Measurements from ENCODE around the gene DENND1B. TPM values are rescaled to one million over a fixed set of nuclear protein-coding genes. Genes with fewer than 3 reads are reported as not detected.
A peak's percentile ranks its signal among the peaks of the same experiment; 100 is the strongest.

DENND1B gene
- total and polyA plus RNA-seq, 2 of the 13 experiments (the other 11 are each of a cell fraction or from before 2014, with no cell fraction given): 2.6 to 5.7 TPM

DNA sequence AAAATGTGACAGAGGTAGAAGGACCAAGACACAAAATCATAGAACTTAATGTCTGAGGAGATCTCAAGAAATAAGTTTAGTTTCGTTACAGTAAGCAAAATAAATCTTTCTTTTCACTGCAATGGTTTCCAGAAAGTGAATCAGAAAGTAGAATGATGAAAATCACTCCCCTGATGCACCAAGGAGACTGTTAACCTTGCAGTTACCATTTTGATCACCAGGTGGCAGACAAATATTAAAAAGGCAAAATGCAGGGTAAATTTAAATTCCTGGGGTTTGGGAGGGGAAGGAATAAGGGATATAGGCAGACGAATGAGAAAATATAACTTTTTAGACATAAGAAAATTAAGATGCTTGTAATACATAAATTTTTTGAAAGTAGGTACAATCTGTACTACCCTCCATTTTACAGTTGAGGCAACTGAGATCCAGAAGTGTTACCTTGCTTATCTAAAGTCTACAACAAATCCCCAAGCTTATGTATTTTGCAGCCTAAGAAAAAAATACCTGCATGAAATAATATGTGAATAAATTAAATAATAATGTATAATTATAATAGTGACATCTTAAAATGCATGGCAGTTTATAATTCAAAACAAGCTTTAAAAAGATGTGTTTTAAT is 254.1 kb downstream of the DENND1B start:
- Histone ChIP-seq H3K27me3 (ENCODE audit: control insufficient read depth in 1 of 2, insufficient read depth in 2 of 2, low read length in 2 of 2) (no peaks in the 10 kb centered on the region), H3K4me2 (ENCODE audit: low read depth, low read length) (no peak overlapping the region), H2AFZ (ENCODE audit: low read length) (no peak overlapping the region), H3K27ac (ENCODE audit: extremely low read length, insufficient read depth, low read length) (no peak overlapping the region), H3K9me3 (ENCODE audit: low read length) (no peaks in the 10 kb centered on the region), H3K4me1 (ENCODE audit: insufficient read depth, low read length) (no peaks in the 10 kb centered on the region), H3K4me3 (replicated peaks in 1 of 3; ENCODE audit: insufficient read depth in 1 of 3, low read depth in 2 of 3, low read length in 3 of 3) (no peak overlapping the region), H3K36me3 (replicated peaks in 1 of 2; ENCODE audit: control insufficient read depth in 1 of 2, insufficient read depth in 2 of 2, low read length in 2 of 2) (no peaks in the 10 kb centered on the region), H3K79me2 (ENCODE audit: insufficient read depth, low read length) (no peaks in the 10 kb centered on the region), H3K9ac (ENCODE audit: insufficient read depth, low read depth, low read length) (no peak overlapping the region), H4K20me1 (ENCODE audit: insufficient read depth, low read length) (no peaks in the 10 kb centered on the region)
- no TSS peak for BruUV-seq (replicated peaks)
- POLR2A ChIA-PET: no interaction called here
- TF ChIP-seq, protein P1, sequence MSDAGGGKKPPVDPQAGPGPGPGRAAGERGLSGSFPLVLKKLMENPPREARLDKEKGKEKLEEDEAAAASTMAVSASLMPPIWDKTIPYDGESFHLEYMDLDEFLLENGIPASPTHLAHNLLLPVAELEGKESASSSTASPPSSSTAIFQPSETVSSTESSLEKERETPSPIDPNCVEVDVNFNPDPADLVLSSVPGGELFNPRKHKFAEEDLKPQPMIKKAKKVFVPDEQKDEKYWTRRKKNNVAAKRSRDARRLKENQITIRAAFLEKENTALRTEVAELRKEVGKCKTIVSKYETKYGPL (CRISPR knock-in tag; IDR thresholded peaks at IDR 0.05): no peak
- no peak for TF ChIP-seq BHLHE40 (IDR thresholded peaks at IDR 0.05; ENCODE audit: low read length)
- TF ChIP-seq SMC3 (IDR thresholded peaks at IDR 0.05; ENCODE audit: low read length): peak; percentile 67
- TF ChIP-seq, protein P2, sequence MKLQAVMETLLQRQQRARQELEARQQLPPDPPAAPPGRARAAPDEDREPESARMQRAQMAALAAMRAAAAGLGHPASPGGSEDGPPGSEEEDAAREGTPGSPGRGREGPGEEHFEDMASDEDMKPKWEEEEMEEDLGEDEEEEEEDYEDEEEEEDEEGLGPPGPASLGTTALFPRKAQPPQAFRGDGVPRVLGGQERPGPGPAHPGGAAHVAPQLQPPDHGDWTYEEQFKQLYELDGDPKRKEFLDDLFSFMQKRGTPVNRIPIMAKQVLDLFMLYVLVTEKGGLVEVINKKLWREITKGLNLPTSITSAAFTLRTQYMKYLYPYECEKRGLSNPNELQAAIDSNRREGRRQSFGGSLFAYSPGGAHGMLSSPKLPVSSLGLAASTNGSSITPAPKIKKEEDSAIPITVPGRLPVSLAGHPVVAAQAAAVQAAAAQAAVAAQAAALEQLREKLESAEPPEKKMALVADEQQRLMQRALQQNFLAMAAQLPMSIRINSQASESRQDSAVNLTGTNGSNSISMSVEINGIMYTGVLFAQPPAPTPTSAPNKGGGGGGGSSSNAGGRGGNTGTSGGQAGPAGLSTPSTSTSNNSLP (IDR thresholded peaks at IDR 0.05; ENCODE audit: low read depth, low read length): peak; percentile 58; the same call in 1 of the 2 replicates
- TF ChIP-seq RAD21 (CRISPR knock-in tag; IDR thresholded peaks at IDR 0.05): peak; percentile 39; the same call in 1 of the 2 replicates
- TF ChIP-seq ZFP82 (CRISPR knock-in tag; IDR thresholded peaks at IDR 0.05; ENCODE audit: borderline replicate concordance): no peak
- TF ChIP-seq, protein P3, sequence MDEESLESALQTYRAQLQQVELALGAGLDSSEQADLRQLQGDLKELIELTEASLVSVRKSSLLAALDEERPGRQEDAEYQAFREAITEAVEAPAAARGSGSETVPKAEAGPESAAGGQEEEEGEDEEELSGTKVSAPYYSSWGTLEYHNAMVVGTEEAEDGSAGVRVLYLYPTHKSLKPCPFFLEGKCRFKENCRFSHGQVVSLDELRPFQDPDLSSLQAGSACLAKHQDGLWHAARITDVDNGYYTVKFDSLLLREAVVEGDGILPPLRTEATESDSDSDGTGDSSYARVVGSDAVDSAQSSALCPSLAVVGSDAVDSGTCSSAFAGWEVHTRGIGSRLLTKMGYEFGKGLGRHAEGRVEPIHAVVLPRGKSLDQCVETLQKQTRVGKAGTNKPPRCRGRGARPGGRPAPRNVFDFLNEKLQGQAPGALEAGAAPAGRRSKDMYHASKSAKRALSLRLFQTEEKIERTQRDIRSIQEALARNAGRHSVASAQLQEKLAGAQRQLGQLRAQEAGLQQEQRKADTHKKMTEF (CRISPR knock-in tag; IDR thresholded peaks at IDR 0.05): no peak
- TF ChIP-seq, protein P4, sequence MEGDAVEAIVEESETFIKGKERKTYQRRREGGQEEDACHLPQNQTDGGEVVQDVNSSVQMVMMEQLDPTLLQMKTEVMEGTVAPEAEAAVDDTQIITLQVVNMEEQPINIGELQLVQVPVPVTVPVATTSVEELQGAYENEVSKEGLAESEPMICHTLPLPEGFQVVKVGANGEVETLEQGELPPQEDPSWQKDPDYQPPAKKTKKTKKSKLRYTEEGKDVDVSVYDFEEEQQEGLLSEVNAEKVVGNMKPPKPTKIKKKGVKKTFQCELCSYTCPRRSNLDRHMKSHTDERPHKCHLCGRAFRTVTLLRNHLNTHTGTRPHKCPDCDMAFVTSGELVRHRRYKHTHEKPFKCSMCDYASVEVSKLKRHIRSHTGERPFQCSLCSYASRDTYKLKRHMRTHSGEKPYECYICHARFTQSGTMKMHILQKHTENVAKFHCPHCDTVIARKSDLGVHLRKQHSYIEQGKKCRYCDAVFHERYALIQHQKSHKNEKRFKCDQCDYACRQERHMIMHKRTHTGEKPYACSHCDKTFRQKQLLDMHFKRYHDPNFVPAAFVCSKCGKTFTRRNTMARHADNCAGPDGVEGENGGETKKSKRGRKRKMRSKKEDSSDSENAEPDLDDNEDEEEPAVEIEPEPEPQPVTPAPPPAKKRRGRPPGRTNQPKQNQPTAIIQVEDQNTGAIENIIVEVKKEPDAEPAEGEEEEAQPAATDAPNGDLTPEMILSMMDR (CRISPR knock-in tag; IDR thresholded peaks at IDR 0.05): peak; percentile 59
- peak; percentile 66 for TF ChIP-seq STAG1 (CRISPR knock-in tag; IDR thresholded peaks at IDR 0.05)
- FAIRE-seq (peak; percentile 58), ATAC-seq (0 out of 3 replicates have a peak, but pooled peaks have one; percentile 28), DNase-seq (ENCODE audit: low spot score) (peak; percentile 23)
- CTCF ChIA-PET (ENCODE audit: low intra/inter-chr PET ratio, low total read pairs): interaction anchor here (0.7 to 2.1 kb wide), 2 partner anchors 347 to 403 kb away, joined by 4 to 11 read pairs; no protein-coding TSS in a partner anchor
- in situ Hi-C loops (cut with HindIII; ENCODE audit: extremely low pct_ligation_motif_present, low pct_unique_long_range_greater_than_20kb) (loop anchor here (5.0 to 25.0 kb wide), 2 partner anchors 401 to 941 kb away; no protein-coding TSS in a partner anchor), intact Hi-C loops (cut with micrococcal nuclease; ENCODE audit: unreplicated experiment) (loop anchor here (1.0 to 10.0 kb wide), 4 partner anchors 403 to 944 kb away; partner anchors contain the start of gene NEK7)
- WGBS (ENCODE audit: low lambda C conversion rate): 7% methylated on average over 2 of the region's 2 CpGs
